HG02759 (cell line): Measurements from ENCODE around the gene NDUFAB1.
"Not testable (repeated sequence)": the region's sequence is repeated elsewhere in the genome, so short reads cannot be mapped to it uniquely, and the experiment has no call there.

Experiments
- ATAC-seq: cut with Tn5 transposase; IDR thresholded peaks from one replicate; pipeline ENCODE4 v1.9.1; 2021; ENCODE audit warnings: mild to moderate bottlenecking, moderate library complexity; ENCODE audit not compliant: unreplicated experiment

Gene NDUFAB1

GRCh38 chr16:23556881-23557778, 39.0 kb downstream of the NDUFAB1 start, which contains the start of the genes EARS2 and UBFD1:
Gene EARS2 (minus strand): TSS chr16:23557350. CDS start chr16:23557343, 7 bp downstream.
Gene UBFD1 (plus strand): TSS chr16:23557727. CDS start chr16:23557743, 16 bp downstream.
- ATAC-seq, result peak; percentile 91

GRCh38 chr16:23554536-23554935, 41.6 kb downstream of the NDUFAB1 start:
- ATAC-seq, result no peak

GRCh38 chr16:23552161-23552560, 44.0 kb downstream of the NDUFAB1 start:
- no peak for ATAC-seq

GRCh38 chr16:23549938-23550337, 46.2 kb downstream of the NDUFAB1 start:
- ATAC-seq, result no peak

- ATAC-seq, result no peak
Measured at GRCh38 chr16:23544436-23544835, 51.7 kb downstream of the NDUFAB1 start.

- ATAC-seq, result not testable (repeated sequence)
Measured at GRCh38 chr16:23540817-23541178, 55.3 kb downstream of the NDUFAB1 start.

GRCh38 chr16:23539984-23540816, 55.9 kb downstream of the NDUFAB1 start:
- no peak for ATAC-seq

GRCh38 chr16:23538919-23539278, 57.2 kb downstream of the NDUFAB1 start:
- no peak for ATAC-seq

- no peak for ATAC-seq
Measured at GRCh38 chr16:23537390-23537789, 58.7 kb downstream of the NDUFAB1 start.

- ATAC-seq, result no peak
Measured at GRCh38 chr16:23535901-23536300, 60.2 kb downstream of the NDUFAB1 start.

GRCh38 chr16:23534868-23535860, 61.0 kb downstream of the NDUFAB1 start:
- no peak for ATAC-seq

GRCh38 chr16:23532448-23532847, 63.7 kb downstream of the NDUFAB1 start:
- no peak for ATAC-seq
